NCI-H510A treated with DMSO at 0.1 percent for 48 hours (cell line): ENCODE measurements around the gene RPS19.

Experiments used
- DNase-seq: peaks from one replicate; lab custom pipeline; 2025; lab: John Stamatoyannopoulos, UW

RPS19 gene

DNA sequence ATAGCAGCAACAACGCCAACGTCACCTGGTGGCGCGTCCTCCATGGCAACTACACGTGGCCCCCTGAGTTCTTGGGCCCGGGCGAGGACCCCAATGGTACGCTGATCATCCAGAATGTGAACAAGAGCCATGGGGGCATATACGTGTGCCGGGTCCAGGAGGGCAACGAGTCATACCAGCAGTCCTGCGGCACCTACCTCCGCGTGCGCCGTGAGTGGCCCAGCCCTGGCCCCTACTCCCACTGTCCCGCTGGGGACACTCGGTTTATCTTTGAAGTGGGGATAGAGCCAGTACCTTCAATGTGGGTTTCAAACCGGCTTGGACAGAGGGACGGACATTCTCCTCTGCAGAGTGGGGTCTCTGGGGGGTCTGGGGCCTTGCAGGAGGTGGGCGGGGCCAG is 19.0 kb downstream of the RPS19 start:
- no peak for DNase-seq

DNA sequence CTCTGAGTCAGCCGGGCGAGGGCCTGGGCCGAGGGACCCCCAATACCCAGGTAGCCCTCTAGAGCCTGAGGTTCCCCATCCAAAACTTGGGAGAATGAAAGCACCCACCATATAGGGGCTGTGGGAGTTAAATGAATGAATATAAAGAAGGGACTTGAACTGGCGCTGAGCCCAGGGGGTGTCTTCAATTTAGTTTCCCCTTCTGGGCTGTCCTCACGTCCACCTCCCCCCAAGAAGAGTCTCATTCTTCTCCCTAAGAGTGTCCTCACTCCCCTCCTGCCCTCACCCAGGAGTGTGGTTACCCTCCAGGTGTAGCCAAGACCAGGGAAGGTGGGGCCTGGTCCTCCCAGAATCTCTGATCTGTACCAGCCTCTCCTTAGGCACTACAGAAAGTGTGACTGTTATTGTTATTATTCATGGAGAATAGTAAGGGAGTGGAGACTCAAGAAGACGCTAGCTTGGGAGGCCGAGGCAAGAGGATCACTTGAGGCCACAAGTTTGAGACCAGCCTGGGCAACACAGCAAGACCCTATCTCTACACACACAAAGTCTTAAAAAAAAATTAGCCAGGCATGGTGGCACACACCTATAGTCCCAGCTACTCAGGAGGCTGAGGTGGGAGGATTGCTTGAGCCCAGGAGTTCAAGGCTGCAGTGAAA is 19.7 kb downstream of the RPS19 start:
- no peak for DNase-seq

DNA sequence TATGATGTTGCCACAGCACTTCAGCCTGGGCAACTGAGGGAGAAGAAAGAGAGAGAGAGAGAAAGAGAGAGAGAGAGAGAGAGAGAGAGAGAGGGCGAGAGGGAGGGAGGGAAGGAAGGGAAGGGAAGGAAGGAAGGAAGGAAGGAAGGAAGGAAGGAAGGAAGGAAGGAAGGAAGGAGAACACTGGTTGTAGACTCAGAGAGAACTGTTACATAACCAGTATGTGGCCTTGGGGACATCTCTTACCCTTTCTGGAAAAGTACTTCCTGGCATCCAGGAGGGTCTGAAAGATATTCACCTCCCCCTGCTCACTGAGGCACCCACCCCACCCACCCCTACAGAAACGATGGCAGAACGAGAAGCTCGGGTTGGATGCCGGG is 20.3 kb downstream of the RPS19 start:
- no peak for DNase-seq

DNA sequence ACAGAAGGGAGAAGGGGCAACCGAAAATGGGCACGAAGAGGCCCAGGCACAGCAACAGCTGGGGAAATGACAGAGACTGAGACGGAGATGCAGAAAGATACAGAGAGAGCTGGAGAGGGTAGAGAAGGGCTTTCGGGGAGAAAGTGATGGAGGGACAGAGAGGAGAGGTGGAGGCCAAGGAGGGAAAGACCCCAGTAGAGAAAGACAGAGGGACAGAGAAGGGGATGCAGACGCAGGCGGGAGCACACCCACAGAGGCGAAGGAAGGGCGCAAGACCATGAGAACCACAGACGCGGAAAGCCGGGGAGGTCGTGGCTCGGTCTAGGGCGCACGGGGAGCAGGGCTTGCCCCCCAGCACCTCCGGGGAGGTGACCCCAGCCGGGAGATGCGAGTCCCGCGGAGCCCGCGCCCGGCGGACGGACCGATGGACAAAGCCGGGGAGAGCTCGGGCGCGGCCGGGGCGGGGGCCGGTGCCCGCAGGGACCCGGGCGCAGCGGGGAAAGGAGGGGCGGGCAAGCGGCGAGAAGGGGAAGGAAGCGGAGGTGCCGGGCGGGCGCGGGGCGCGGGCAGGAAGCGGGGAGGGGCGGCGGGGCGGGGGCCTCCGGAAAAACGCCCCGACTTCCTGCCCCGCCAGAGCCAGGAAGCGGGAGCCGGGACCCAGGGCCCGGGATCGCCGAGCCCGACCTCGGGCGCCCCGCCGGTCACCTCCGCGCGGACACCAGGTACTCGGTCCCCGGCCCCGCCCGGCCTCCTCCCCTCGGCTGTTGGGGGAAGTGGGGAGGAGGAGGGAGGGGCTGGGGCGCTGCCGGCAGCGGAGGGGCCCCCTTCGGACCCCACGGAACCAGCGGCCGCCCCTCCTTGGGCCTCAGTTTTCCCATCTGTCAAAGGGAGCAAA is 22.8 kb downstream of the RPS19 start, which contains the start of gene ARHGEF1:
ARHGEF1 (plus strand) TSS at position 617 of the 895 bp plus-strand sequence. CDS start 4,899 bp downstream, outside the sequence.
- peak; percentile 33 for DNase-seq

DNA sequence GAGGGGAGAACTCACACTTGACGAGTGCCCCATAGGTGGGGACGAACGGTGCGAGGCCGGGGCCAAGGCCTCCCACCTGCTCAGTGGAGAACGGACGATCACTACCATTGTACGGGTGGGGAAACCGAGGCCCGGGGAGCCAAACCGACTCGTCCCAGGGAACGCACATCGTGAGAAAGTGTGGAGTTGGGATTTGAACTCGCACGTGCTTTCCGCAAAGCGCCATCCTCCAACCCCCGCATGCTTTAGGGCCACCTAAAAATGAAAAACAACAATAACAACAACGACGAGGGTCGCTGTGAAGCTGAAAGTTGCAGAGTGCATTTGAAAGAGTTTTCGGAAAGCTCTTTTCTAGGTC is 23.4 kb downstream of the RPS19 start:
- no peak for DNase-seq

DNA sequence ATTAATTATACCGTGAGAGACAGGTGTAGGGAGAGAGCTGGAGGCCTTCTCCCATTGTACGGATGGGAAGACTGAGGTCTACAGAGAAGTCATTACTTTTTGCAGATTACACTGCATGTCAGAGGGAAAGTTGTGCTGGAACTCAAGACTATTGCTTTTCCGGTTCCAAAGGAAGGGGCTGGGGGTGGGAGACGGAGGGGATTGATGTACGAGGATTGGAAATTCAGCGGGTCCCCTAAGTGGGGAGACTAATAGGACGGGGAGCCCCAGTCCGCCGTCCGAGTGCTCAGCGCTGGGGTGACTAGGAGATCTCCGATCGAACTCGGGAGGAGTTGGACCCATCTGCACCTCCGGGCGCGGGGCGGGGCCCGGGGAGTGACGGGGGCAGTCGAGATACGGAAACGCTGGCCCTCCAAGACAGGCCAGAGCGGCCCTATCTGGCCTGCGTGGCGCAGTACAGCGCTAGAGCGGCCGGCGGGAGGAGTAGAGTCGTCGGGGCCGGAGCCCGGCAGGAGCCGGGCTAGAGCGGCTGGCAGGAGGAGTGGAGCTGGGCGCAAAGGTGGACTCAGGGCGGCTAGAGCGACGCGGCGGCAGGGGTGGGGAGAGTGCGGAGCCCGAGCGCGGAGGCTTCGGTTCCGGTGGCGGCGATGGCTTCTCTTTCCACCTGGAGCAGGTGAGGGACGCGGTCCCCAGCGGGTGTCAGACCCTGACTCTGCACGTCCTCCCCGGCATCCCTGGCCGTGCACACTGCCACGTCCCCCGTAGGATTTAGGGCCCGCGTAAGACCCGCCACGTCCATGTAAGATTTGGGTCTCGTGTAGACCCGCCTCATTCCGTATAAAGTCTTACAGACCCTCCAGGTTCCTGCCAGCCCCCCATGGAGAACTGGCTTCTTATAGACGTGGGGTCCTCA is 24.0 kb downstream of the RPS19 start:
- DNase-seq, result peak; percentile 94

DNA sequence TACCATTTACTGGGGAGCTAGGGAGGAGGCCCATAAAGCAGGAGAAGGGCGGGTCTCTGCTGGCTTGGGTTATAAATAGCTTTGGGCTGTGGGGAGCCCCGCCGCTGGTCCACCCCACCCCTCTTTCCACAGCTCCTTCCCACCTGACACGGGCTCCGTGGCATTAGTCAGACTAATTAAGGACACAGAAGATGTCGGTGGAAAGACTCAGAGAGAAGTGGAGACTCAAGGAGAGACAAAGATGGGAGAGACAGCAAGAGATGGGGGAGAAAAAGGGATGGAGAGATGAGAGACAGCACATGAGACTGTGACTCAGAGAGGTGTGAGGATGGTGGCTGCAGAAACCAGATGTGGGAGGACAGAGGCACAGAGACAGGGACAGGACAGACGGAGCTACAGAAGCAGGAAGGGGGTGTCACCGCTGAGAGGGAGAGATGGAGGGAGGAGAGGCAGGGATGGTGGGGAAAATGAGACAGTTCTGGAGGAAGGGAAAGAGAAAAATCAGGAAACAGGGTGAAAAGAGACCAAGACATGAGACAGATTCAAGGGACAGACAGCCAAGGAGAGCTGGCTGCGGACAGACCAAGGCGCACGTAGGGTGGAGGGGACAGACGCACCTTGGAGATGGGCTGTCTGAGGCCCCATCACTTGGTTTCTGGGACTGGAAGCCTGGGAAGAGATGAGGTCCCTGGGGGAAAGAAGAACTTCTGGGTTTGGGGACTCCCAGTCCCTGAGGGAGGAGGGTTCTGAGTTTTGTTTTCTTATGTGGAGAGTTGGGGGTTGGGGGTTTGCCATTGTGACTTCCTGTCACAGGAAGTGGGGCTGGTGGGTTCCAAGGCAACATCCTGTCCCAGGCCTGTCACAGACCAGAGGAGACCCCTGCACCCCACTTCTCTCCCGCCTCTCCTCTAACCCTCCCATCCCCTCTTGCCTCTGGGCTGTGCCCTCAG is 27.0 kb downstream of the RPS19 start:
- no peak for DNase-seq

DNA sequence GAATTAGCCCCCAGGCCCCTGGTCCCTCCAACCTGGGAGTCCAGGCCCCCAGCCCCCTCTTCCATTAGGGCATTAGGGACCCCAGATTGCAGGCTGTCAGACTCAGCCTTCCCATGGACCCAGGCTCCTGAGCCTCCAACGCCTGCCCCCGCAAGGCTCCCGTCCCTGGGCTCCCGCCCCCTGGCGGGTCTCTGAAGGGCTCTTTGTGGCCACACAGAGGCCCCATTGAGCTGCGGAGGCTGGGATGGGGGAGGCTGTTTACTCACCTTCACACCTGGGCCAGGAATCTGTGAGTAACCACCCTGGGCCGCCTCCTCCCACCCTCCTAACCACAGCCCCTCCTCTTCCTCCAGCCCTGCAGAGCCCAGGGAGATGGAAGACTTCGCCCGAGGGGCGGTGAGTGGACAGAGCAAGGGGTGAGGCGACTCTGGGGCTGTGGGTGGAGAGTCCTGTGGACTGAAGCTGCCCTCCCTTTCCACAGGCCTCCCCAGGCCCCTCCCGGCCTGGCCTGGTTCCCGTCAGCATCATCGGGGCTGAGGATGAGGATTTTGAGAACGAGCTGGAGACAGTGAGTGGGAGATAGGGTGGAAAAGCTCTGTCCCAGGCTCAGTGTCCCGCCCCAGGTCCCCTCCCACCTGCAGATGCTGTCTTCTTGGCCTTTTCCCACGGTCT is 27.8 kb downstream of the RPS19 start:
- peak; percentile 87 for DNase-seq

DNA sequence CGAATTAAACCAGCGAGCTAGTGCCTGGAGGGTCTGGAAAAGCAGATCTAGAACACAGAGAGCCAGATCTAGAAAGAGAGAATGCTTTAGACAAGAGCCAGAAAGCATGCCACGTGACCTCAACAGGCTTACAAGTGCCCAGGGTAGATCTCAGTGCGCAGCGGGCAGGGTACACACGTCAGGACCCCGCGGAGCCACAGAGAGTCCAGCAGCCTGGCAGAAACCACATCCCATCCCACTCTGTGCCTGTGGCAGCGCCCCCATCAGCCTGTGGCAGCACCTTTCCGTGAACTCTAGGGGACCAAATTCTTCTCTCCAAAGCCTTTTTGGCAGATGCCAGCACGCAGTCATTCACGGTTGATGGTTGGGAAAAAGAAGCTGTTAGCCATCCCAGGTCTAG is 28.9 kb downstream of the RPS19 start:
- no peak for DNase-seq

DNA sequence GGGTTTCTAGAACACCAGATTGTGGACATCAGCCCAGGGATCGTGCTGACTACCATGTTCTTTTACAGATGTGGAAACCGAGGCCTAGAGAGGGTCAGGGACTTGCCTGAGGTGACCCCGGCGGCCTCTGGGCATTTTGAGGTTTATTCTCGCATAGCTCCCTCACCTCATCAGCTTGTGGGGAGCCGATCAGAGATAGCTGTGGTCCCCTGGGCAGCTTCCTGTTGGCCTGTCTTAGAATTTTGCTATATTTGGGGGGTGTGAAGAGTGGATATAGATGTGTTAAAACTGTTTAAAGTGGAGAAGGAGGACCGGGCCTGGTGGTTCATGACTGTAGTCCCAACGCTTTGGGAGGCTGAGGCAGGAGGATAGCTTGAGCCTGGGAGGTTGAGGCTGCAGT is 29.8 kb downstream of the RPS19 start:
- DNase-seq, result no peak

DNA sequence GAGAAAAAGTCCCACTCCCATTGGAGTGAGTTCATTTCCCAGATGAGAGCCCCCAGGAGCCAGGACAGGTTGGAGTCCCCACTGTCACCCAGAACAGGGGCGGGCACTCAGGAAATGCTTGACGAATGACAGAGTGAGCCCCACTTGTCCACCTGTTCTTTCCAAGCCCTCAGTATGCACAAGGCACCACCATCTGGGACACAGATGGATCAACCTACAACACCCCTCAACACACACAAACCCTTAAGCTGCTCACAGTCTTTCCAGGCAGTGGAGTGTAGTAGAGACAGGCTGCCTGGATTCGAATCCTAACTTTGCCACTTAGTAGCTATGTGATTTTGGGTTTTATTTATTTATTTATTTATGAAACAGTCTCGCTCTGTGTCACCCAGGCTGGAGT is 30.9 kb downstream of the RPS19 start:
- no peak for DNase-seq

DNA sequence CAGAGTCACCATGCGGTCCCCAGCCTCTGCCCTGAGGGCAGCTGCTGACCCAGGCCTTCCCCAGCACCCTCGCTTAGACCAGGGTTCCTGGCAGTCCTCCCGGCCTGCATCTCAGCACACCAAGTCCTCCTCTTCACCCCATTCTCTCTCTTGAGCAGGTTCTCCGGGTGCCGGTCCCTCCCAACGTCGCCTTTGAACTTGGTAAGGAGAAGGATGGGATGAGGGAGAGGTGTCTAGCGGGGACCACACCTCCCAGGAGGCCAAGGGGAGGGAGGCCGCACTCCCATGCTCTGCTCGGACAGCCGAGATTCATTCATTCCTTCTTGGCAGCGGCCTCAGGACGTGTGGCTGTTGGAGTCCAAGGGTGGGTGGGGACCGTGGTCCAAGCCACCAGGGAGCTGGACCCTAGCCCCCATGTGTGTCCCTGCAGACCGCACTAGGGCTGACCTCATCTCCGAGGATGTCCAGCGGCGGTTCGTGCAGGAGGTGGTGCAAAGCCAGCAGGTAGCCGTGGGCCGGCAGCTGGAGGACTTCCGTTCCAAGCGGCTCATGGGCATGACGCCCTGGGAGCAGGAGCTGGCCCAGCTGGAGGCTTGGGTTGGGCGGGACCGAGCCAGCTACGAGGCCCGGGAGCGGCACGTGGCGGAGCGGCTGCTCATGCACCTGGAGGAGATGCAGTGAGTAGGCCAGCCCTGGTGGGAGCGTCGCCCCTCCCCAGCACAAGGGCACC is 32.3 kb downstream of the RPS19 start:
- DNase-seq, result no peak

DNA sequence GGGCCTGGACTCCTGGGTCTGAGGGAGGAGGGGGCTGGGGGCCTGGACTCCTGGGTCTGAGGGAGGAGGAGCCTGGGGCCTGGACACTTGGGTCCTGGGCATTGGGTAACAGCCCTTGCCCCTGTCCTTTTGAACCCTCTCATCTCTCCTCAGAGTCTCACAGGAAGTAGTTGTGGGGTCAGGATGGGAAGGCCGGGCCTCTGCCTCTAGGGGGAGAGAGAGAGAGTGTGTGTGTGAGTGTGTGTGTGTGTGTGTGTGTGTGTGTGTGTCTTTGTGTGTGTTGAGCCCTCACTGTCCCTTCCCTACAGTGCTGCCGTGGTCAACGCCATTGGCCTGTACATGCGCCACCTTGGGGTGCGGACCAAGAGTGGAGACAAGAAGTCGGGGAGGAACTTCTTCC is 33.8 kb downstream of the RPS19 start:
- no peak for DNase-seq

DNA sequence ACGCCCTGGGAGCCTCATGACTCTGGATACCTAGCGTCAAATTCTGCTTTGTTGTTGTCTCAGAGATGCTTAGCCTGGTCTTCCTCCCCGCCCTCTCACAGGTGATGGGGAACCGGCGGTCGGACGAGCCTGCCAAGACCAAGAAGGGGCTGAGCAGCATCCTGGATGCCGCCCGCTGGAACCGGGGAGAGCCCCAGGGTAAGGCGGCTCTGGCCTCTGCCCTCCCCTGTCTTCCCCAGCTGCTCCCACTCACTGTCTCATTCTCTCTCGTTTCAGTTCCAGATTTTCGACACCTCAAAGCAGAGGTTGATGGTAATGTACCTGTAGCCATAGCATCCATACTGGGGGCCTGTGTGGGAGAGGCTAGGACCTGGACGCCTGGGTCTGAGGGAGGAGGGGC is 34.3 kb downstream of the RPS19 start:
- no peak for DNase-seq

DNA sequence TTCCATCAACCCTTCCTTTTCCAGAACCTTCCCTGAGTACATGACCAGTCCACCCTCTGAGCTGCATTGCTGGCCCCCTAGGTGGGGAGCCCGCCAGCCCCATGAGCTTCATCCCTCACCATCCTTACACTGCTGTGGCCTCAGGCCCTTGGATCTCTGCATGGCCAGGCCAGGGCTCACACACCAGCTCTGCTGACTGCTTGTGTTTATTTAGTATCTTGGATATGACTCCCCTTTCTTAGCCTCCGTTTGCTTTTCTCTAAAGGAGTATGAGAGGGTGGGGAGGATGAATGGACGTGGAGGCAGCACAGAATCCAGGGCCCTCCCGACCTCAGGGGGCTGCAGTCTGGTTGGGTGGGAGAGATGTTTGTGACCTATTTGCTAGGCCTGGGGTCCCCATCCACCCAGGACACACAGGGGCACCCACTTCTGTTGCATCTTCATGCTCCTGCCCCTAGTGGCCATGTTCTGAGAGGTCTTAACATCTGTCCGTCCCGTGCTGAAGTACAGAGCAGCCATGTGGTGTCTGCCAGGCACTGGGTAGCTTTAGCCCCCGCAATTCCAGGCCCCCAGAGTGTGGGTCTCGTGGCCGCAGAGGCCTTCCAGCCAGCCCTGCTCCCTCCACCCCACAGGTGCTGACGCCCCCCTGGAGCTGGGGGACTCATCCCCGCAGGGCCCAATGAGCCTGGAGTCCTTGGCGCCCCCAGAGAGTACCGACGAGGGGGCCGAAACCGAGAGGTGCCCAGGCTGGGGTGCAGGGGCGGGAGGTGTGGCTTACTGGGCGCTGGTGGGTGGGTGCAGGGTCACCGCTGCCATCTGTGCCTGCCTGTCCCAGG is 35.9 kb downstream of the RPS19 start:
- DNase-seq, result no peak

DNA sequence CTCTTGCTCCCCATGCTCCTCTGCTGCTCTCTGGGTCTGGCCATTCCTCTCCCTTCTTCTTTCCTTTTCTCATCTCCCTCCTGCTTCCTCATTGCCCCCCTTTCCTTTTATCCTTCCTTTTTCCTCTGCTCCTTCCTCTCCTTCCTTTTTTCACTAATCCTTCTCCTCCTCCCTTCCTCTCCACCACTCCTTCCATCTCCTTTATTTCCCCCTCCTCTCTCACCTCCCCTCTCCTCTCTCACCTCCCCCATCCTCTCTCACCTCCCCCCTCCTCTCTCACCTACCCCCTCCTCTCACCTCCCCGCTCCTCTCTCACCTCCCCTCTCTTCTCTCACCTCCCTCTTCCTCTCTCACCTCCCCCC is 36.5 kb downstream of the RPS19 start:
- no peak for DNase-seq

DNA sequence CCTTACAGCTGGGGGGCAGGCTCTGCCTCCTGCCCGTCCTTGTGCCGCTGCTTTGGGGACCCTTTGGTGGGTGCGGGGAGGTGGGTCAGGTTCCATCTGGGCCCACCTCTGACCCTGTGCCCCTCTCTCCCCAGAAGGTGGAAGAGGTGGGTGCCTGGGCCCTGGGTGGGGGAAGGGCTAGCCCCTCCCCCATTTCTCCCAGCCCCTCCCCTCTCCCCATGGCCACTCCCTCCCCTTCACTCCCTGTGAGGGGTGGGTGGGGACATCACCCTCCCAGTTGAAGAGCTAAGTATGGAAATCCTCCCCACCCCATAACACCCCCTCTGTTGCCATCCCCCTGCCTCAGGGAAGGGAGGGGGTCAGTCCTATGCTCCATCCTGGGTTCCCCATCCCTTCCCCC is 37.1 kb downstream of the RPS19 start:
- DNase-seq, result no peak

DNA sequence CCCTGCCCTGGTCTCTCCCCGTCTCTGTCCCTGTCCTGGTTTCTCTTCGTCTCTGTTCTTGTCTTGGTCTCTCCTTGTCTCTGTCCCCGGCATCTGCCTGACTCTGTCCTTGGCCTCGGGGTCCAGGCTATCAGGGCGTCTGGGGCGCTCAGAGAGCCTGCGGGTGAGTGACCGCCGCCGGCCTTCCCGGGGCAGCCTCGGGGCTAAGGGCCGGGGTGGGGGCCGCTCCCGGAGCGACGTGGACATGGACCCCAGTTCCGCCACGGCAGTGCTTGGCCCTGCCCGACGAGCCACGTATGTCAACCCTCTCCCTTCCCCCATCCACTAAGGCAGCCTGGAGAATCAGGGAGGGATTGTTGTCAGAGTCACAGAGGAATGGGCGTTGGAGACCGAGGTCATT is 37.8 kb downstream of the RPS19 start:
- no peak for DNase-seq

DNA sequence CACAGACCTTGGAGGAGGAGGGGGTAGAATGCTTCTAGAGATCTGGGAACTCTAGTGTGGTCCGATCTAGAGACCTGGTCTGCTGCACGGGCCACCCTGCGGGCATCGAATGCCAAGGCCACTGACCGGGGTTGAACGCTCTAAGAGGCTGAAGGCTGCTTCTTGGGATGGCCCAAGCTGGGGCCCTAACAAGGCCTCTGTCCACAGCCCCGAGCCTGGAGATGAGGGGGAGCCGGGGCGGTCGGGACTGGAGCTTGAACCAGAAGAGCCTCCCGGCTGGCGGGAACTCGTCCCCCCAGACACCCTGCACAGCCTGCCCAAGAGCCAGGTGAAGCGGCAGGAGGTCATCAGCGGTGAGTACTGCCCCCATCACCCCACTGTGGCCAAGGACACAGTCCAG is 38.2 kb downstream of the RPS19 start:
- DNase-seq, result no peak
